Activated CD4-positive, alpha-beta memory T cell treated with anti-CD3 and anti-CD28 coated beads for 36 hours (primary cell): ENCODE measurements around the gene ACAP1. TPM values are rescaled to one million over a fixed set of nuclear protein-coding genes. Genes with fewer than 3 reads are reported as not detected.
A peak's percentile ranks its signal among the peaks of the same experiment; 100 is the strongest.

Source experiments
- CTCF ChIA-PET: fragments of 350-600 bp; sonication (Branson Sonifier 250); formaldehyde crosslinking; loops from one replicate; lab custom pipeline; 2021; ENCODE audit warnings: antibody characterized with exemption, inconsistent platforms; lab: Charles Lee
- POLR2A ChIA-PET: fragments of 350-600 bp; sonication (Branson Sonifier 250); formaldehyde crosslinking; loops from one replicate; lab custom pipeline; 2021; ENCODE audit warnings: antibody characterized with exemption; lab: Charles Lee
- DNase-seq: peaks from one replicate; pipeline ENCODE4 v3.0.0-alpha.2; 2020
- H3K27ac Mint-ChIP-seq: one replicate; pipeline ENCODE4 v1.8.0; 2021; ENCODE audit warnings: mixed read lengths
- H3K27me3 Mint-ChIP-seq: one replicate; pipeline ENCODE4 v1.8.0; 2021; ENCODE audit warnings: mixed read lengths
- H3K36me3 Mint-ChIP-seq: one replicate; pipeline ENCODE4 v1.8.0; 2021; ENCODE audit warnings: mixed read lengths
- H3K4me1 Mint-ChIP-seq: one replicate; pipeline ENCODE4 v1.8.0; 2021; ENCODE audit warnings: low read depth, mixed read lengths
- H3K4me3 Mint-ChIP-seq: one replicate; pipeline ENCODE4 v1.8.0; 2021; ENCODE audit warnings: mild to moderate bottlenecking, mixed read lengths
- H3K9me3 Mint-ChIP-seq: one replicate; pipeline ENCODE4 v1.8.0; 2021; ENCODE audit warnings: mixed read lengths
- intact Hi-C: fragments of 100-400 bp; cut with micrococcal nuclease; formaldehyde crosslinking; loops from one replicate; pipeline ENCODE4 v1.15.1; 2023
- total RNA-seq, 2 experiments: library from RNA; stranded (reverse); gene quantifications; one replicate each; pipeline ENCODE4 v1.2.3, GENCODE V29; 2021

Gene ACAP1
- total RNA-seq, 2 experiments from 2014 or later = 391 to 405 TPM

DNA sequence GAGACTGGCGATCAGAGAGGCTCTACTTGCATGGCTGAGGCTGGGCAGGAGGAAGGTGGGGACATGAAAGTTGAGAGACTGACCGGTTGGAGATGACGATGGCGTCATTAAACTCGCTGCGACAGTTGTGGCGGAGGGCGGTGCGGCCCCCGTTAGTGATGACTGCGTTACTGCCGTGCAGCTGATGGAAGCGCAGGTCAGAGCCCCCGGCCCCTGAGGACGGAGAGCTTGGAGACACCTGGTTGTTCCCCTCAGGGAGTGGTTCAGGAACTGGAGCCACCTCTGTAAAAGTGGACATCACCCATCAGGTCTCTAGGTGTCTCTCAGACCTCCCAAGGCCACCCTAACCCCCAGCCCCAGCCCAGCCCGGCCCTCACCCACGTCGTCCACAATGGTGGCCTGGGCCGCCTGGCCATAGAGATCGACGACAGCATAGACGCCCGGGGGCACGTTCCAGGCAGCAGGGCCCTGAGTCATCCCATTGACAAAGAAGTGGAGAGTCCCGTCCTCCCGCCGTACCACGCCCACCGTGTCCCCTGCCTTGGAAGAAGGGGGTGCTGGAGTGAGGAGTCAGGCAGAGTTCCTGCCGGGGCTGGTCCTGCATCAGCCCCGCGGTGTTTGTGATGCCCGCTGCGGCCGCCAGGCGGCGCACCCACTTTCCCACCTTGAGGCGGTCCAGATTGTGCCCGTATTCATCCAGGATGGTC lies 12.4 kb upstream of the ACAP1 start:
- intact Hi-C loops = loop anchor here (1.0 kb wide), 1 partner anchor 22 kb away; no protein-coding TSS in a partner anchor
- CTCF ChIA-PET = interaction anchor here (0.8 to 3.6 kb wide), 11 partner anchors 9 to 265 kb away, joined by 3 to 25 read pairs (median 6); partner anchors contain the start of genes ACAP1 and GPS2
- Mint-ChIP-seq H3K9me3 (no peaks in the 10 kb centered on the region), H3K27me3 (no peaks in the 10 kb centered on the region), H3K4me1 (peaks cover 20% of the 10 kb centered on the region), H3K27ac (peak overlapping the region; percentile 23), H3K36me3 (peaks cover 19% of the 10 kb centered on the region), H3K4me3 (no peak overlapping the region)
- POLR2A ChIA-PET = no interaction called here
- peak; percentile 75 for DNase-seq

DNA sequence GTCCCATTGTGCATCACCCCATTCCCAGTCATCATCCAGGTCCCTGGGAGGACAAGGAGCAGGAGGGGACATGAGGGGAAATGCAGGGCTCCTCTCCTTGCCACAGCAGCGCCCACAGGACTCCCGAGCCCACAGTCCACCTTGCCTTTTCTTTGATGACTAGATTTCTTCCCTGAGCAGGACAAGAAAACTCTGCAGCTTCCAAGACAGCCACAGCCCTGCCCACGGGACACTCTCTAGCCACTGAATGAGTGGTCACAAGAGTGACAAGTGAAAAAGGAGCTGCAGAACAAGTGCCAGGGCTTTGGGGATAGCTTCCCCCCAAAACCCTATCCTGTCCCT lies 11.9 kb upstream of the ACAP1 start:
- CTCF ChIA-PET = interaction anchor here (0.6 to 3.6 kb wide), 11 partner anchors 9 to 236 kb away, joined by 3 to 25 read pairs (median 6); partner anchors contain the start of genes ACAP1 and GPS2
- Mint-ChIP-seq H3K27ac (peak overlapping the region; percentile 23), H3K36me3 (peaks cover 18% of the 10 kb centered on the region), H3K27me3 (no peaks in the 10 kb centered on the region), H3K4me3 (no peak overlapping the region), H3K4me1 (peaks cover 20% of the 10 kb centered on the region), H3K9me3 (no peaks in the 10 kb centered on the region)
- POLR2A ChIA-PET = no interaction called here
- intact Hi-C loops = loop anchor here (1.0 kb wide), 1 partner anchor 22 kb away; no protein-coding TSS in a partner anchor
- no peak for DNase-seq

DNA sequence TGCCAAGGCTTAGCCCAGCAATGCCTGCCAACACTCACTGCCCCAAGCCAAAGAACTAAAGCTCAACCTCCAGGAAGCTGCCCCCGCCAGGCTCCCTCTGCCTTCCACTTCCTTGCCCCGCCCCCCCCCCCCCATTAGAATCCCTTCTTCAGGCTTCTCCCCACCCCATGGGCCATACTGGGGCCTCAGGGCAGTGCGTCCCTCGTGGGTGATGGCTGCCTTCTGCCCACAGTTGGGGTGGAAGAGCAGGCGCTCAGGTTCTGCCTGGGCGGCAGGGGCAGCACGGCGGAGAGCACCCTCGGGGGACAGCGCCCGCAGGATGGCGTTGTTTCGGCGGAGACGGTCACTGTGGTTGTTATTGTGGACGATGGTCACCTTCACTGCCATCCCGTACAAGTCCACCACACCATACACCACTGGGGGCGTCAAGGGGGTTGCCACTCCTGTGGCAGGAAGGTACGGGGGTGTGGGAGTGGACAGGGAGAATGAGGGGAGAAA lies 11.2 kb upstream of the ACAP1 start:
- ChIA-PET CTCF (interaction anchor here (0.6 to 3.6 kb wide), 11 partner anchors 10 to 236 kb away, joined by 3 to 25 read pairs (median 6); partner anchors contain the start of genes ACAP1 and GPS2), POLR2A (no interaction called here)
- intact Hi-C loops = no loop called here
- Mint-ChIP-seq H3K9me3 (no peaks in the 10 kb centered on the region), H3K4me3 (no peak overlapping the region), H3K4me1 (peaks cover 22% of the 10 kb centered on the region), H3K27ac (no peak overlapping the region), H3K36me3 (peaks cover 18% of the 10 kb centered on the region), H3K27me3 (no peaks in the 10 kb centered on the region)
- no peak for DNase-seq

DNA sequence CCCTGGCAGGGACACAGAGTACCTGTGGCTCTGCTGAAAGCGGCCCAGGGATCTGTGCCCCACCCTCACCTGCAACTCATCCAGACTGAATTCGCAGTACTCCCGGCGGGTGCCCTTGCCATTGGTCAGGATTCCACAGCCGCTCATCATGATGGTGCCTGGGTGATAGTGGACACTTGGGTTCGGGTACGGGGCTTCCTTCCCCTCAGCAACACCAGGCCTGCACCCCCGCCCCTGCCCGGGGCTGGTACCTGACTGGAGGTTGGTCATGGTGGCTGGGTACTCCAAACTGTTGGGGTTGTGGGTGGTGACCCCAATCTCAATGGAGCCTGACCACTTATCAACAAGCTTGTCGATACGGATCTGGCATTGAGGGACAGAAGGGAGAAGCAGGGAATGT lies 10.1 kb upstream of the ACAP1 start:
- peaks cover 16% of the 10 kb centered on the region for H3K36me3 Mint-ChIP-seq
- H3K4me3 Mint-ChIP-seq = no peak overlapping the region
- H3K4me1 Mint-ChIP-seq = peaks cover 30% of the 10 kb centered on the region
- DNase-seq = no peak
- intact Hi-C loops = no loop called here
- no peaks in the 10 kb centered on the region for H3K27me3 Mint-ChIP-seq
- ChIA-PET POLR2A (interaction anchor here (1.1 kb wide), 1 partner anchor 17 kb away, joined by 3 read pairs; no protein-coding TSS in a partner anchor), CTCF (interaction anchor here (0.7 to 3.6 kb wide), 4 partner anchors 10 to 557 kb away, joined by 3 to 25 read pairs (median 4); partner anchors contain the start of gene ACAP1)
- H3K9me3 Mint-ChIP-seq = no peaks in the 10 kb centered on the region
- H3K27ac Mint-ChIP-seq = no peak overlapping the region

DNA sequence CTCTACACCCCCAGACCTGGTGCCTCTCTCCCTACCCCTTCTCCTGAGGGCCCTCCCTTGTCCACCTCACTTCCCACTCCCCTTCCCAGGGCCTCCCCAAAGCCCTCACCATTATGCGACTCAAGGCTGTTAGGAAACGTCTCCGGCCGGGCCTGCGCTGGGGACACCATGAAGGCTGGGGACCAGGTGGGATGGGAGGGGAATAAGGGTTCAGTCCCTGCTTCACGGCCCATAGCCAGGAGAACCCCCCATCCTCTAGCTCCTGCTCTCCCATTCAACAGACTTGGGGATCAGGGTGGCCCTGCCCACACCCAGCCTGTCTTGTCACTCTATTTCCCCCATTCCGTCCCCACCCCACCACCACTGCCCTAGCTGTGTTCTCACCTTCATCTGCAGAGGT lies 9.3 kb upstream of the ACAP1 start:
- Mint-ChIP-seq H3K27me3 (no peaks in the 10 kb centered on the region), H3K27ac (no peak overlapping the region), H3K36me3 (peaks cover 11% of the 10 kb centered on the region), H3K9me3 (no peaks in the 10 kb centered on the region), H3K4me3 (no peak overlapping the region), H3K4me1 (peaks cover 33% of the 10 kb centered on the region)
- no peak for DNase-seq
- ChIA-PET POLR2A (interaction anchor here (1.1 kb wide), 1 partner anchor 18 kb away, joined by 3 read pairs; no protein-coding TSS in a partner anchor), CTCF (interaction anchor here (0.7 to 3.6 kb wide), 5 partner anchors 9 to 556 kb away, joined by 3 to 25 read pairs (median 3); partner anchors contain the start of gene ACAP1)
- intact Hi-C loops = no loop called here

DNA sequence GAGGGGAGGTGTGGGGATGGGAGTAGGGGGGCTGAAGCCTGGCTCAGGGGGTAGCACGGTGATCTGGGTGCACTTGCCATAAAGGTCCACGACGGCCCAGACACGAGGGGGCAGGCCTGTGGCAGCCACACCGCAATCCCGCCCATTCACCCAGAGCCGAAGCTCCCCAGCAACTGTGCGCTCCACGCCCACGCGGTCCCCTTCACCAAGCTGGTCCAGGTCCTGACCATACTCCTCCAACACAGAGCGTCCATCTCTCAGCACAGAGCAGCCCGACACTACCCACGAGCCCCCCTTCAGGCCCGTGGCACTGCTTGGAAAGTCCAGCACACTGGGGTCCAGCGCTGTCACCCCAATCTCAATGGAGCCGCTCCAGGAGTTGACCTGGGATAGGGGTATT lies 8.8 kb upstream of the ACAP1 start:
- Mint-ChIP-seq H3K36me3 (peaks cover 11% of the 10 kb centered on the region), H3K4me3 (peak overlapping the region; percentile 23), H3K27me3 (no peaks in the 10 kb centered on the region), H3K27ac (no peak overlapping the region), H3K4me1 (peaks cover 37% of the 10 kb centered on the region), H3K9me3 (no peaks in the 10 kb centered on the region)
- CTCF ChIA-PET = interaction anchor here (0.9 to 3.6 kb wide), 2 partner anchors 8 to 18 kb away, joined by 3 to 25 read pairs; partner anchors contain the start of gene ACAP1
- POLR2A ChIA-PET = no interaction called here
- intact Hi-C loops = no loop called here
- DNase-seq = no peak

DNA sequence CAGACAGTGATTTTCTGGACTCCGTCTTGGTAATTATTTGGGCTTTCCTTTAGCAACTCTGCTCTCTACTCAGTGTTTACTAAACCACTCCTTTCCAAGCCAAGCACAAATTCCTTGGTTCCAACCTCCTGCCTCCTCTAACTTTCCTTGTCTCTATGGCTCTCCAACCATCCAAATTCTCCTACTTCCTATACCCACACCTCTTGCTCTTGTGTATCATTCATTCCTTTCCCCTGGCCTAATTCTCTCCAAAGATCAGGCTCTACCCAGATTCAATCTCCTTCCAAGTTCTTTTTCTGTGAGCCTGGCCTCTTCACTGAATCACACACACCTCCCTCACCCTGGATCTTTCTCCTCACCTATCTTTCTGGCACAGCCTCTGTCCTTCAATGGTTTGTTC lies 8.3 kb upstream of the ACAP1 start:
- Mint-ChIP-seq H3K27me3 (no peaks in the 10 kb centered on the region), H3K4me1 (peaks cover 41% of the 10 kb centered on the region), H3K4me3 (peak overlapping the region; percentile 89), H3K36me3 (peaks cover 9% of the 10 kb centered on the region), H3K9me3 (no peaks in the 10 kb centered on the region), H3K27ac (peak overlapping the region; percentile 38)
- no peak for DNase-seq
- ChIA-PET POLR2A (interaction anchor here (2.1 kb wide), 1 partner anchor 247 kb away, joined by 7 read pairs; no protein-coding TSS in a partner anchor), CTCF (interaction anchor here (0.9 to 2.3 kb wide), 2 partner anchors 17 to 47 kb away, joined by 3 to 9 read pairs; partner anchors contain the start of gene SLC2A4)
- intact Hi-C loops = loop anchor here (2.0 kb wide), 1 partner anchor 23 kb away; no protein-coding TSS in a partner anchor

DNA sequence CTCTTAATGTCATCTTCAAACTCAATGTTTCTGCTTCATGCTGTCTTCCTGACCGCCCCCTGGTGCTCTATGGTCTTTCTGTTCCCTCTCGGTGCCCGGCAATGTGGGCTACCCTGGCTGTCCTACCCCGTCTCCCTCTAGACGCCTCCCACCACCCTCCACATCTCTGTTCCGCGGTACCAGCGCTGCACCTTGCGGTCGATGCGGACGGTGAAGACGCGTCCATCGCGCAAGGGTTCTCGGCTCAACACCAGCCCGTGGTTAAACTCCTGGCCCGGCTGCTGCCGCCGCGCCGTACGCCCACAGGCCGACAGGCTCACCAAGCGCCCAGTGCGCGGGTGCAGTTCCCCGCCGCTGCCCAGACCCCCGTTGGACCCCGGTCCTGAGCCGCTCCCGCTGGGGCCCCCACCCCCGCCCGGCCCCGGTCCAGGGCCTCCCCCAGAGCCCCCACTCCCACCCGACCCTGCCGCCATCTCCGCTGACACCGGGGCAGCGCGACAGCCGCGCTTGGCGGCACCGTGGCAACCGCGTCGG lies 7.4 kb upstream of the ACAP1 start, which contains the start of gene NEURL4:
TSS of gene NEURL4 (minus strand) at position 496 of the 534 bp plus-strand sequence. CDS start at position 473, 23 bp downstream.
- peaks cover 46% of the 10 kb centered on the region for H3K4me1 Mint-ChIP-seq
- H3K27me3 Mint-ChIP-seq = no peaks in the 10 kb centered on the region
- no peak for DNase-seq
- ChIA-PET POLR2A (interaction anchor here (0.9 to 2.1 kb wide), 11 partner anchors 10 to 255 kb away, joined by 3 to 13 read pairs (median 4); partner anchors contain the start of genes CD68, MPDU1 and ZBTB4), CTCF (interaction anchor here (0.6 to 2.4 kb wide), 9 partner anchors 13 to 358 kb away, joined by 3 to 11 read pairs (median 6); partner anchors contain the start of genes GPS2, SENP3, SLC2A4 and TP53)
- H3K9me3 Mint-ChIP-seq = no peaks in the 10 kb centered on the region
- intact Hi-C loops = loop anchor here (1.0 to 2.0 kb wide), 5 partner anchors 14 to 155 kb away; partner anchors contain the start of genes EIF5A, ELP5, GPS2 and POLR2A
- H3K4me3 Mint-ChIP-seq = peak within 1 kb of the TSS; percentile 89
- peak within 1 kb of the TSS; percentile 94 for H3K27ac Mint-ChIP-seq
- peaks cover 6% of the 10 kb centered on the region for H3K36me3 Mint-ChIP-seq

DNA sequence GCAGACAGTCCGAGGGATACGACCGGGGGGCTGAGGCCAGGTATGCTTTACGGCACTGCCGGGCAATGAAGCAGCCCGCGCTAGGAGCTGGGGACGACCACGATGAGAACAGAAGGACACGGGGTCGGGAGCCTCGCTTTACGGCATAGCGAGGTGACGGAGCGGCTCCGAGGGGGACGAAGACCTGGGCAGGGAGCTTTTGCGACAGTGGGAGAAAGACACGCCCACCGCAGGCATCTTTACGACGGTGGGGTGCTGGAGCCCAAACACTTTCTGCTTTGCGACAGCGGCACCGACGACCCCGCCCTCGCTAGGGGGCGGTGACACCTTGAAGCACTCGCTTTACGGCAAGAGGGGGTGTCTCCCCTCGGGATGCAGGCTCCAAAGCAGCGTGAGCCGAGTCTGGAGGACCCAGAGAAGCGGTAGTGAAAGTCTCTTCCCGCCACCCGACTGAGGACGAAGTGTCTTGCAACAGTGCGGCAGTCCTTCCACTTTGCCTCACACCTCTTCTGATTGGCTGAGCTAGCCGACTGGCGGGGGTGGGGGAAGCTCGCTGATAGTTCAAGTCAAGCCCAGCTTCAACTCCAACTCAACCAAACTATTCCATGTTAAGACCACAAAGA lies 6.8 kb upstream of the ACAP1 start:
- intact Hi-C loops = loop anchor here (1.0 to 2.0 kb wide), 5 partner anchors 14 to 155 kb away; partner anchors contain the start of genes EIF5A, ELP5, GPS2 and POLR2A
- Mint-ChIP-seq H3K9me3 (no peaks in the 10 kb centered on the region), H3K4me3 (peak overlapping the region; percentile 89), H3K27me3 (no peaks in the 10 kb centered on the region), H3K36me3 (peaks cover 2% of the 10 kb centered on the region), H3K4me1 (peaks cover 41% of the 10 kb centered on the region), H3K27ac (peak overlapping the region; percentile 94)
- peak; percentile 98 for DNase-seq
- ChIA-PET CTCF (interaction anchor here (0.6 to 2.4 kb wide), 14 partner anchors 9 to 357 kb away, joined by 3 to 11 read pairs (median 5); partner anchors contain the start of genes GPS2, SENP3, SLC2A4 and TMEM102), POLR2A (interaction anchor here (0.6 to 2.1 kb wide), 20 partner anchors 8 to 358 kb away, joined by 3 to 13 read pairs (median 4); partner anchors contain the start of genes CD68, MPDU1, TMEM256 and TP53)

DNA sequence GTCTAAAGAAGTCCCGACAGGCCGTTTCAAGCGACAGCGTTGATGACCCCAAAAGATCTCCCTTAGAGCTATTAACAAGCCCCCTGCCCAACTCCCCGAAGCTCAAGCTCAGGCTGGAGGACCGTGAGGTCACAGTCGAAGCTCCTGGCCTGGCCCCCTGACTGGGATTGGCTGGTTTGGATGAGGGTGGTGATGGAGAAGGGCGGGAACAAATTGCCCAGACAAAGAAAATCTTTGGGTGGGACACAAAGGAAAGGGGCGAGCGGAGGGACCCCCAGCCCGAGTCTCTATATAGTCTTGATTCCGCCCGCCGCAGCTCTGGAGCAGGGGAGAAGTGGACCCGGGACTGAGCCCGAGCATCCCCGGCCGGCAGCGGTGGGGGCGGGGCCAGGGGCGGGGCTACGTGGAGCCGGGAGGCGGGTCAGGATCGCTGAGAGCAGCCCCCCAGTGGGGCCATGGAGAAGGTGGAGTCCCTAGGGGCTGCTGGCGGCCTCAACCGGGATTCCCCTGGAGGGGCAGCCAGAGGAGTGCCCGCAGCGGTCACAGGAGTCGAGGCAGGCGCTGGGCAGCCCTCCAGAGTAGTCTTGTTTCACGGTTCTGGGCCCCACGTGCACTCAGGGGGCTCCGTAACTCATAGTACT lies 6.2 kb upstream of the ACAP1 start:
- POLR2A ChIA-PET = interaction anchor here (0.6 to 2.1 kb wide), 19 partner anchors 8 to 357 kb away, joined by 3 to 13 read pairs (median 4); partner anchors contain the start of genes CD68, MPDU1, TMEM256 and TP53
- H3K4me1 Mint-ChIP-seq = peaks cover 45% of the 10 kb centered on the region
- CTCF ChIA-PET = interaction anchor here (0.7 to 2.4 kb wide), 13 partner anchors 10 to 357 kb away, joined by 3 to 11 read pairs (median 5); partner anchors contain the start of genes GPS2, SENP3, SLC2A4 and TMEM102
- H3K36me3 Mint-ChIP-seq = peaks cover 2% of the 10 kb centered on the region
- DNase-seq = peak; percentile 88
- intact Hi-C loops = loop anchor here (1.0 to 5.0 kb wide), 6 partner anchors 15 to 154 kb away; partner anchors contain the start of genes EIF5A, ELP5, FGF11 and GPS2
- no peaks in the 10 kb centered on the region for H3K9me3 Mint-ChIP-seq
- peak overlapping the region; percentile 89 for H3K4me3 Mint-ChIP-seq
- H3K27me3 Mint-ChIP-seq = no peaks in the 10 kb centered on the region
- peak overlapping the region; percentile 94 for H3K27ac Mint-ChIP-seq
